Measurements from ENCODE around the gene SMCHD1. TPM values are rescaled to one million over a fixed set of nuclear protein-coding genes. Genes with fewer than 3 reads are reported as not detected.
"Not testable (repeated sequence)": the region's sequence is repeated elsewhere in the genome, so short reads cannot be mapped to it uniquely, and the experiment has no call there.

The SMCHD1 gene
- total and polyA plus RNA-seq, 3 experiments from 2014 or later: 42.9 to 93.7 (median 89.5) TPM

DNA sequence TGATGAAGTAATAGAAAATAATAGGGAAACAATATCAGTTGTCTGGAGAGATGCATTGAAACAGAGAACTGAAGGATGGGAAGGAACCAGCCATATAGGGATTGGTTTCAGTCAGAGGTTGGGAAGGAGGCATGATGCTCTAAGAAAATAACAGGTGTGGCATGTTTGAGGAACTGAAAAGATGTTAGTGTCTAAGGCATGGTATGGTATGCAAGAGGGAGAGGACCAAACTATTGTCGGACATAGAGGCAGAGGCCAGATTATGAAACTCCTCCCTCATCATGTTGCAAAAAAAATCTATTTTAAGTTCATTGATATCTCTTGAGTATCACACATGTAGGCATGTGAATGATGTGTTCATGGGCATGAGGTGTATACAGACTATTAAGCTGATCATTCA is 142.4 kb downstream of the SMCHD1 start:
- CTCF ChIA-PET: no interaction called here
- Mint-ChIP-seq H3K9me3 (no peaks in the 10 kb centered on the region), H3K27ac (peak overlapping the region in 1 of 8 donors; percentile 9), H3K4me1 (peaks cover 5 to 25% (median 18%) of the 10 kb centered on the region in 3 donors), H3K4me3 (no peak overlapping the region), H3K36me3 (peaks cover 14 to 85% (median 33%) of the 10 kb centered on the region in 3 donors), H3K27me3 (no peaks in the 10 kb centered on the region)
- no peak overlapping the region for H3K27ac ChIP-seq (ENCODE audit: low read depth, low read length)
- POLR2A ChIA-PET: no interaction called here
- H3K4me3 ChIP-seq (ENCODE audit: low read length): no peak overlapping the region
- no peak for DNase-seq
- peaks cover 53% of the 10 kb centered on the region for H3K36me3 ChIP-seq (ENCODE audit: insufficient read depth, low read length)
- no peaks in the 10 kb centered on the region for H3K27me3 ChIP-seq (ENCODE audit: insufficient read depth, low read length, poor library complexity, severe bottlenecking)
- no peaks in the 10 kb centered on the region for H3K4me1 ChIP-seq (ENCODE audit: insufficient read depth, low read length)
- H3K9me3 ChIP-seq (ENCODE audit: low read length): no peaks in the 10 kb centered on the region

DNA sequence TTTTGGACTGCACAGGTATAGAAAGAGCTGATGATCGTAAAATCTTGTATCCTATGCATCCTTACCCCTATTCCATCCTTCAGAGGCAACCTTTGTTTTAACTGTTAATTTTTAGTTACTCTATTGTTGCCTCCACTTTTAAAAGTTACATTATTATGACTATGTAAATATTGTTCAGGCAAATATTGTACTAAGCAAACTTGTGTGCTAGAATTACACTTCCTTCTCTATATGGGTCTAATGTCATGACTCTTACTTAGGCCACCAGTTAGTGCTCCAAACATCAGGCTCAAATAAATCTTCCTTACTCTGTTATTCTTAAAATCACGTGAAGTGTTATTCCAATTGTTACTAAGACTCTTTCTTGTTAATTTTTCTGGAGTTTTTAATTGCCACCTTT is 143.8 kb downstream of the SMCHD1 start:
- Mint-ChIP-seq H3K36me3 (peaks cover 14 to 84% (median 40%) of the 10 kb centered on the region in 3 donors), H3K9me3 (no peaks in the 10 kb centered on the region), H3K4me3 (no peak overlapping the region), H3K4me1 (peaks cover 5 to 25% (median 18%) of the 10 kb centered on the region in 3 donors), H3K27me3 (no peaks in the 10 kb centered on the region), H3K27ac (peak overlapping the region in 2 of 8 donors; percentile 66 to 67)
- no peaks in the 10 kb centered on the region for H3K27me3 ChIP-seq (ENCODE audit: insufficient read depth, low read length, poor library complexity, severe bottlenecking)
- no peak overlapping the region for H3K4me3 ChIP-seq (ENCODE audit: low read length)
- no peaks in the 10 kb centered on the region for H3K4me1 ChIP-seq (ENCODE audit: insufficient read depth, low read length)
- H3K36me3 ChIP-seq (ENCODE audit: insufficient read depth, low read length): peaks cover 64% of the 10 kb centered on the region
- DNase-seq: no peak
- POLR2A ChIA-PET: no interaction called here
- CTCF ChIA-PET: no interaction called here
- H3K9me3 ChIP-seq (ENCODE audit: low read length): no peaks in the 10 kb centered on the region
- H3K27ac ChIP-seq (ENCODE audit: low read depth, low read length): no peak overlapping the region

DNA sequence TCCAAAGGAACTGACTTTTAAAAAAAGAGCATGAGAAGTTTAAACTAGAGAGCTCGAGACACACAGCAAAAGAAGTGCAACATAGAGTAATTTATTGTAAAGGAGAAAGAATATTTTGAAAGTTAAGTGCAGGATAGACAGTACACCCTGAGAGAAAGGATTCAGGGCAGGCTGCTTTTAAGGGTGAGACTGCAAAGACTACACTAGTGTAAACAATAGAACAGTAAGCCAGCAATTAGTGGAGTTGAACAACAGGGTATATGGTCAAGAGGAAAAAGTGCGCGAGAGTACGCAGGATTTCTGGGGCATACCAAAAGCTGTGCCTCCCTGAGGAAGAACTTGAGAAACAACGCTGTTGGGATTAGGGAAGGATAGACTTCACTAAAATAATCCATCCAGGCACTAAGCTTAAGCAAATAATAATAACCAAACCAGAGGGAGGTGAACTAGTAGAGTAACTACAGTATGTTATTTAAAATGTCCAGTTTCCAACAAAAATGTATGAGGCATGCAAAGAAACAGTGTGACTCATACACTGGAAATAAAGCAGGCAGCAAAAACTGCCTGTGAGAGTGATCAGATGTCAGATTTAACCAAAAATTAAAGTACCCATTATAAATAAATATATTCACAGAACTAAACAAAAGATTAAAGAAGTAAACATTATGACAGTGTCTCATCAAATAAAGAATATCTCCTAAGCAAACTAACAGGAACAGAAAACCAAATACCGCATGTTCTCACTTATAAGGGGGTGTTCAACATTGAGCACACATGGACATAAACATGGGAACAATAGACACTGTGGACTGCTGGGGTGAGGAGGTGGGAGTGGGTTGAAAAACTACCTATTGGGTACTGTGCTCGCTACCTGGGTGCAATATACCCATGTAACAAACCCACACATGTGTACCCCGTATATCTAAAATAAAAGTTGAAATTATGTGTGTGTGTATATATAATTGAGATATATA is 150.7 kb downstream of the SMCHD1 start:
- peaks cover 18% of the 10 kb centered on the region for H3K36me3 ChIP-seq (ENCODE audit: insufficient read depth, low read length)
- H3K4me1 ChIP-seq (ENCODE audit: insufficient read depth, low read length): no peaks in the 10 kb centered on the region
- Mint-ChIP-seq H3K36me3 (peaks cover 12 to 33% (median 13%) of the 10 kb centered on the region in 3 donors), H3K9me3 (peaks cover 8 to 13% (median 10%) of the 10 kb centered on the region in 5 donors), H3K27ac (peak overlapping the region in 3 of 8 donors; percentile 19 to 69 (median 44)), H3K4me3 (no peak overlapping the region), H3K27me3 (no peaks in the 10 kb centered on the region), H3K4me1 (no peaks in the 10 kb centered on the region)
- no peaks in the 10 kb centered on the region for H3K9me3 ChIP-seq (ENCODE audit: low read length)
- no peaks in the 10 kb centered on the region for H3K27me3 ChIP-seq (ENCODE audit: insufficient read depth, low read length, poor library complexity, severe bottlenecking)
- no peak for DNase-seq
- H3K4me3 ChIP-seq (ENCODE audit: low read length): no peak overlapping the region
- H3K27ac ChIP-seq (ENCODE audit: low read depth, low read length): no peak overlapping the region
- POLR2A ChIA-PET: interaction anchor here (0.6 kb wide), 1 partner anchor 42 kb away, joined by 7 read pairs; no protein-coding TSS in a partner anchor
- CTCF ChIA-PET: no interaction called here

DNA sequence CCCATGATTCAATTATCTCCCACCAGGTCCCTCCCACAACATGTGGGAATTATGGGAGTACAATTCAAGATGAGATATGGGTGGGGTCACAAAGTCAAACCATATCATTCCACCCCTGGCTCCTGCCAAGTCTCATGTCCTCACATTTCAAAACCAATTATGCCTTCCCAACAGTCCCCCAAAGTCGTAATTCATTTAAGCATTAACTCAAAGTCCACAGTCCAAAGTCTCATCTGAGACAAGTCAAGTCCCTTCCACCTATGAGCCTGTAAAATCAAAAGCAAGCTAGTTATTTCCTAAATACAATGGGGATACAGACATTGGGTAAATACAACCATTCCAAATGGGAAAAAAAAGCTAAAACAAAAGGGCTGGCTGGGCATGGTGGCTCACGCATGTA is 153.1 kb downstream of the SMCHD1 start:
- H3K27ac Mint-ChIP-seq; H3K27me3 ChIP-seq (ENCODE audit: insufficient read depth, low read length, poor library complexity, severe bottlenecking); CTCF ChIA-PET; H3K27me3 Mint-ChIP-seq; H3K36me3 ChIP-seq (ENCODE audit: insufficient read depth, low read length); H3K4me3 Mint-ChIP-seq; H3K4me1 ChIP-seq (ENCODE audit: insufficient read depth, low read length); H3K4me1 Mint-ChIP-seq; H3K4me3 ChIP-seq (ENCODE audit: low read length); POLR2A ChIA-PET; H3K27ac ChIP-seq (ENCODE audit: low read depth, low read length); DNase-seq; H3K9me3 ChIP-seq (ENCODE audit: low read length): not testable (repeated sequence)
- Mint-ChIP-seq H3K9me3 (peaks cover 23 to 31% (median 29%) of the 10 kb centered on the region in 5 donors), H3K36me3 (peaks cover 7 to 30% (median 19%) of the 10 kb centered on the region in 3 donors)

DNA sequence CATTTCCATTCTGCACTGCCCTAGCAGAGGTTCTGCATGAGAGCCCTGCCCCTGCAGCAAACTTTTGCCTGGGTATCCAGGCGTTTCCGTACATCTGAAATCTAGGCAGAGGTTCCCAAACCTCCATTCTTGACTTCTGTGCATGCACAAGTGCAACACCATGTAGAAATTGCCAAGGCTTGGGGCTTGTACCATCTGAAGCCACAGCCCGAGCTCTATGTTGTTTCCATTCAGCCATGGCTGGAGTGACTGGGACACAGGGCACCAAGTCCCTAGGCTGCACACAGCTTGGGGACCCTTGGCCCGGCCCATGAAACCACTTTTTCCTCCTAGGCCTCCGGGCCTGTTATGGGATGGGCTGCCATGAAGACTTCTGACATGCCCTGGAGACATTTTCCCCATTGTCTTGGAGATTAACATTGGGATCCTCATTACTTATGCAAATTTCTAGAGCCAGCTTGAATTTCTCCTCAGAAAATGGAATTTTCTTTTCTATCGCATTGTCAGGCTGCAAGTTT is 154.2 kb downstream of the SMCHD1 start:
- Mint-ChIP-seq H3K9me3 (peaks cover 31 to 39% (median 32%) of the 10 kb centered on the region in 5 donors), H3K36me3 (peaks cover 5 to 37% (median 10%) of the 10 kb centered on the region in 3 donors)
- H3K4me3 Mint-ChIP-seq; POLR2A ChIA-PET; H3K36me3 ChIP-seq (ENCODE audit: insufficient read depth, low read length); CTCF ChIA-PET; H3K27me3 ChIP-seq (ENCODE audit: insufficient read depth, low read length, poor library complexity, severe bottlenecking); H3K27me3 Mint-ChIP-seq; DNase-seq; H3K4me1 Mint-ChIP-seq; H3K4me1 ChIP-seq (ENCODE audit: insufficient read depth, low read length); H3K27ac Mint-ChIP-seq; H3K9me3 ChIP-seq (ENCODE audit: low read length); H3K4me3 ChIP-seq (ENCODE audit: low read length); H3K27ac ChIP-seq (ENCODE audit: low read depth, low read length): not testable (repeated sequence)

DNA sequence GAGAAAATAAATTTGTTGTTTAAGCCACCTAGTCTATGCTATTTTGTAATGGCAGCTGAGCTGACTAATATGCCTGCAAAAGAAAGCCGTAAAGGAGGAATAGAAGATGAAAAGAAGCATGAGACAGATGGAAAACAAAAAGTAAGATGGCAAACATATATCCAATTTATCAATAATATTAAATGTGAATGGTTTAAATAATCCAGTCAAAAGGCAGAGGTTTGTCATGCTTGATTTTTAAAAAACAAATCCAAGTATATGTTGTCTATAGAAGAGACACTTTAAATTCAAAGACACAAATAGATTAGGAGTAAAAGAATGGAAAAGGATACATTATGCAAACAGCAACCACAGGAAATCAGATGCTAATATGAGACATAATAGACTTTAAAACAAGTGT is 155.9 kb downstream of the SMCHD1 start:
- POLR2A ChIA-PET: no interaction called here

DNA sequence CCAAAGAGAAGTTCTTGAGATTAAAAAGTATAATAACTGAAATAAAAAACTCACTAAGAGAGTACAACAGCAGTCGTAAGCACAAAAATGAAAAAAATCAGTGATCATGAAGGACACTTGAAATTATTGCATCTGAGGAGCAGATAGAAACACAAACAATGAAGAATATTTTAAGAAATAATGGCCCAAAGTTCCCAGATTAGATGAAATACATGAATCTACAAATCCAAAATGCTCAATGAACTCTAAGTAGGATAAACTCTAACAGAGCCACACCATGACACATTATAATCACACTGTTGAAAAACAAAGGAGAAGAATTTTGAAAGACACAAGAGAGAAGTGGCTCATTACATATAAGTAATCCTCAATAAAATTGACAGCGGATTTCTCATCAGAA is 159.4 kb downstream of the SMCHD1 start:
- H3K9me3 ChIP-seq (ENCODE audit: low read length): no peaks in the 10 kb centered on the region
- H3K27ac ChIP-seq (ENCODE audit: low read depth, low read length): no peak overlapping the region
- no peaks in the 10 kb centered on the region for H3K27me3 ChIP-seq (ENCODE audit: insufficient read depth, low read length, poor library complexity, severe bottlenecking)
- H3K4me3 ChIP-seq (ENCODE audit: low read length): no peak overlapping the region
- CTCF ChIA-PET: no interaction called here
- Mint-ChIP-seq H3K4me3 (no peak overlapping the region), H3K9me3 (peaks cover 31 to 41% (median 38%) of the 10 kb centered on the region in 5 donors), H3K4me1 (no peaks in the 10 kb centered on the region), H3K27me3 (no peaks in the 10 kb centered on the region), H3K36me3 (peaks cover 0 to 41% (median 1%) of the 10 kb centered on the region in 3 donors), H3K27ac (no peak overlapping the region)
- DNase-seq: no peak
- H3K36me3 ChIP-seq (ENCODE audit: insufficient read depth, low read length): no peaks in the 10 kb centered on the region
- POLR2A ChIA-PET: no interaction called here
- no peaks in the 10 kb centered on the region for H3K4me1 ChIP-seq (ENCODE audit: insufficient read depth, low read length)

More for the DNA sequence above, 155.9 kb downstream of the SMCHD1 start:
- no peak for DNase-seq
- Histone ChIP-seq H3K36me3 (ENCODE audit: insufficient read depth, low read length) (no peaks in the 10 kb centered on the region), H3K4me1 (ENCODE audit: insufficient read depth, low read length) (no peaks in the 10 kb centered on the region), H3K27me3 (ENCODE audit: insufficient read depth, low read length, poor library complexity, severe bottlenecking) (no peaks in the 10 kb centered on the region), H3K27ac (ENCODE audit: low read depth, low read length) (no peak overlapping the region), H3K9me3 (ENCODE audit: low read length) (no peaks in the 10 kb centered on the region), H3K4me3 (ENCODE audit: low read length) (no peak overlapping the region)
- Mint-ChIP-seq H3K9me3 (peaks cover 36 to 42% (median 39%) of the 10 kb centered on the region in 5 donors), H3K36me3 (peaks cover 0 to 37% (median 1%) of the 10 kb centered on the region in 3 donors), H3K27ac (peak overlapping the region in 1 of 8 donors; percentile 15), H3K4me3 (no peak overlapping the region), H3K4me1 (no peaks in the 10 kb centered on the region), H3K27me3 (no peaks in the 10 kb centered on the region)
- CTCF ChIA-PET: no interaction called here

DNA sequence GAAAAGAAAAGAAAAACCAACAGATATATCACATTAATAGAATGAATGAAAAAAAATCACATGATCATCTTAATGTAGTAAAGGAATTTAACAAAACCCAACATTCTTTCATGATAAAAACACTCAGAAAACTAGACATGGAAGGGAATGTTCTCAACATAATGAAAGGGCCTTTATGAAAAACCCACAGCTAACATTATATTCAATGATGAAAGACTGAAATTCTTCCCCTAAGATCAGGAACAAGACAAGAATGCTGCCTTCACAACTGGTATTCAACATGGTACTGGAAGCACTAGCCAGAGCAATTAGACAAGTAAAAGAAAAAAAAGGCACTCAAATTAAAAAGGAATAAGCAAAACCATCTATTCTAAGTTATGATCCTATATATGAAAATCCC is 162.8 kb downstream of the SMCHD1 start:
- no peaks in the 10 kb centered on the region for H3K27me3 Mint-ChIP-seq
- H3K27ac Mint-ChIP-seq: no peak overlapping the region
- H3K36me3 Mint-ChIP-seq: peaks cover 0 to 14% (median 1%) of the 10 kb centered on the region in 3 donors
- CTCF ChIA-PET: no interaction called here
- no peak overlapping the region for H3K4me3 Mint-ChIP-seq
- Histone ChIP-seq H3K27me3 (ENCODE audit: insufficient read depth, low read length, poor library complexity, severe bottlenecking) (no peaks in the 10 kb centered on the region), H3K4me1 (ENCODE audit: insufficient read depth, low read length) (no peaks in the 10 kb centered on the region), H3K36me3 (ENCODE audit: insufficient read depth, low read length) (no peaks in the 10 kb centered on the region), H3K27ac (ENCODE audit: low read depth, low read length) (no peak overlapping the region), H3K9me3 (ENCODE audit: low read length) (no peaks in the 10 kb centered on the region), H3K4me3 (ENCODE audit: low read length) (no peak overlapping the region)
- H3K4me1 Mint-ChIP-seq: no peaks in the 10 kb centered on the region
- H3K9me3 Mint-ChIP-seq: peaks cover 10 to 19% (median 16%) of the 10 kb centered on the region in 5 donors
- no peak for DNase-seq
- POLR2A ChIA-PET: no interaction called here

Measured in CD8-positive, alpha-beta memory T cell (primary cell).